ENCODE results near the gene SERF2. TPM values are rescaled to one million over a fixed set of nuclear protein-coding genes. Genes with fewer than 3 reads are reported as not detected.
"Not testable (repeated sequence)": the region's sequence is repeated elsewhere in the genome, so short reads cannot be mapped to it uniquely, and the experiment has no call there.

The SERF2 gene
- total RNA-seq, 1 donor from 2014 or later = 1,325 TPM

GRCh38 chr15:43821505-43821904 lies 29.4 kb downstream of the SERF2 start:
- H3K4me3 Mint-ChIP-seq (ENCODE audit: unreplicated experiment) = peak overlapping the region; percentile 20
- no peak for TF ChIP-seq CTCF (IDR thresholded peaks at IDR 0.05)
- H3K27me3 Mint-ChIP-seq (ENCODE audit: unreplicated experiment) = no peaks in the 10 kb centered on the region
- no peak for DNase-seq (ENCODE audit: extremely low spot score, unreplicated experiment)
- peaks cover 11% of the 10 kb centered on the region for H3K36me3 Mint-ChIP-seq (ENCODE audit: unreplicated experiment)
- H3K9me3 Mint-ChIP-seq (ENCODE audit: unreplicated experiment) = no peaks in the 10 kb centered on the region
- no peak overlapping the region for H3K27ac Mint-ChIP-seq (ENCODE audit: unreplicated experiment)
- H3K4me1 Mint-ChIP-seq (ENCODE audit: unreplicated experiment) = peaks cover 26% of the 10 kb centered on the region

GRCh38 chr15:43824302-43825246 lies 32.5 kb downstream of the SERF2 start, which contains the start of gene MFAP1:
MFAP1 (minus strand) TSS chr15:43824690; CDS start chr15:43824569, 121 bp downstream.
- no peaks in the 10 kb centered on the region for H3K36me3 Mint-ChIP-seq (ENCODE audit: unreplicated experiment)
- H3K27ac Mint-ChIP-seq (ENCODE audit: unreplicated experiment) = peak within 1 kb of the TSS; percentile 98
- H3K4me1 Mint-ChIP-seq (ENCODE audit: unreplicated experiment) = peaks cover 46% of the 10 kb centered on the region
- peak; percentile 96 for DNase-seq (ENCODE audit: extremely low spot score, unreplicated experiment)
- peak within 1 kb of the TSS; percentile 96 for H3K4me3 Mint-ChIP-seq (ENCODE audit: unreplicated experiment)
- H3K27me3 Mint-ChIP-seq (ENCODE audit: unreplicated experiment) = no peaks in the 10 kb centered on the region
- no peak for TF ChIP-seq CTCF (IDR thresholded peaks at IDR 0.05)
- no peaks in the 10 kb centered on the region for H3K9me3 Mint-ChIP-seq (ENCODE audit: unreplicated experiment)

GRCh38 chr15:43825305-43825704 lies 33.2 kb downstream of the SERF2 start:
- H3K27ac Mint-ChIP-seq (ENCODE audit: unreplicated experiment); H3K4me3 Mint-ChIP-seq (ENCODE audit: unreplicated experiment); H3K36me3 Mint-ChIP-seq (ENCODE audit: unreplicated experiment); H3K9me3 Mint-ChIP-seq (ENCODE audit: unreplicated experiment); H3K27me3 Mint-ChIP-seq (ENCODE audit: unreplicated experiment): not testable (repeated sequence)
- peak; percentile 60 for DNase-seq (ENCODE audit: extremely low spot score, unreplicated experiment)
- H3K4me1 Mint-ChIP-seq (ENCODE audit: unreplicated experiment) = peaks cover 46% of the 10 kb centered on the region

- Mint-ChIP-seq H3K9me3 (ENCODE audit: unreplicated experiment) (no peaks in the 10 kb centered on the region), H3K27me3 (ENCODE audit: unreplicated experiment) (no peaks in the 10 kb centered on the region), H3K27ac (ENCODE audit: unreplicated experiment) (peak overlapping the region; percentile 21)
Observed at GRCh38 chr15:43826029-43826507, 33.9 kb downstream of the SERF2 start.

More at GRCh38 chr15:43826029-43826507, 33.9 kb downstream of the SERF2 start:
- H3K4me3 Mint-ChIP-seq (ENCODE audit: unreplicated experiment) = peak overlapping the region; percentile 81
- no peak for TF ChIP-seq CTCF (IDR thresholded peaks at IDR 0.05)
- H3K36me3 Mint-ChIP-seq (ENCODE audit: unreplicated experiment) = no peaks in the 10 kb centered on the region
- H3K4me1 Mint-ChIP-seq (ENCODE audit: unreplicated experiment) = peaks cover 45% of the 10 kb centered on the region
- peak; percentile 34 for DNase-seq (ENCODE audit: extremely low spot score, unreplicated experiment)
